ENCODE measurements around the gene HPS3. TPM values are rescaled to one million over a fixed set of nuclear protein-coding genes. Genes with fewer than 3 reads are reported as not detected.
"Not testable (repeated sequence)": the region's sequence is repeated elsewhere in the genome, so short reads cannot be mapped to it uniquely, and the experiment has no call there.

The HPS3 gene
- total RNA-seq, 1 experiment from 2014 or later, result 26.7 TPM

GRCh38 chr3:149181182-149181581, 51.7 kb downstream of the HPS3 start:
- no peak for DNase-seq (ENCODE audit: low read depth)

- peak; percentile 21 for DNase-seq (ENCODE audit: low read depth)
These were observed 56.8 kb downstream of the HPS3 start for GRCh38 chr3:149186219-149186618.

DNA sequence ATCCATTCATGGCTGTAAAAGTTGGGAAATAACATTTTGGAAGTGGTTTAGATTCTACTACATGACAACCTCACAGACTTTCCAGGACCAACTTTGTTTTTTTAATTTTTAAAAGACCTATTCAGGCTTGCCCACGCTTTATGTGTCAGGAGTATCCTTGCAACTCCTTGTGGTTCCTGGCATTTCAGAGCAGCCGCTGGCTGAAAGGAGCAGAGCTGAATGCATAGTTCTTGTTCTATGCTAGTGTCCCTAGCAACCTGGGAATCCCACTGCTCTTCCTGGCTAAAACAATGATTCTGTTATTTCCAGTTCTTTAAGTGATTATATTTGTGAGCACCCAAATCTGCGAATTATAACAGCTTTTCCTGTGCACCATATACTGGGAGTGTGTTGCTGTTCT, 57.3 kb downstream of the HPS3 start:
- no peak for DNase-seq (ENCODE audit: low read depth)

DNA sequence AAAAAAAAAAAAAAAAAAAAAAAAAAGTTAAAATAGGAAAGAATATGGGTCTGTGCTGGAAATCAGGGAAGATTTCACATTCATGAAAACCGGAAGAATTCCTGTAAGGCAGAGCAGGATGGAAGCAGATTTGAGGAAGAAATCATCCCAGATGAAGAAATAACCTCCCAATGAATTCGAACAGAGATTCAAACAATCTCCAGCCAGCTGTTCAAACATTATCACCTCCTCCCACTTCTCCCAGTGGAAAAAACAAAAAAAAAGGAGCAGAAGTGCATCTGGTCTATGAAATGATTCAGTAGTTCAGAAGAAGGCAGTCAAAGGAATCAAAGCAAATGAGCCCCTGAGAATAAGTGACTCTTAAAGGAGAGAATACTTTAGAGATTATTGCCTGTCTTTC, 59.1 kb downstream of the HPS3 start:
- no peak for DNase-seq (ENCODE audit: low read depth)

DNA sequence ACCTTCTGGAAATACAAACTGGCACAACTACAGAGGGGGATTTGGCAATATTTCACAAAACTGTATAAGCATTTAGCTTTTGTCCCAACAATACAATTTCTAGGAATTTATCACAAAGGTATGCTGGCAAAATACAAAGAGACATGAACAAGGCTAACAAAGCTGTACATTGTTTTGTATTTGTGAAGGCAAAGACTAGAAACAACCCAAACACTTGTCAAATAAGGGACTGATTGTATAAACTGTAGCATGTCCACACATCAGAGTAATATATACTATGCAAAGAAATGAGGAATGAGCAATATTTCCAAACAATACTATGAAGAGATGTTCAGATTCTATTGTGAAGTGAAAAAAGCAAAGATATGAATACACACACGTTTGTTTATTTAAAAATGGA, 65.8 kb downstream of the HPS3 start:
- no peak for DNase-seq (ENCODE audit: low read depth)

DNA sequence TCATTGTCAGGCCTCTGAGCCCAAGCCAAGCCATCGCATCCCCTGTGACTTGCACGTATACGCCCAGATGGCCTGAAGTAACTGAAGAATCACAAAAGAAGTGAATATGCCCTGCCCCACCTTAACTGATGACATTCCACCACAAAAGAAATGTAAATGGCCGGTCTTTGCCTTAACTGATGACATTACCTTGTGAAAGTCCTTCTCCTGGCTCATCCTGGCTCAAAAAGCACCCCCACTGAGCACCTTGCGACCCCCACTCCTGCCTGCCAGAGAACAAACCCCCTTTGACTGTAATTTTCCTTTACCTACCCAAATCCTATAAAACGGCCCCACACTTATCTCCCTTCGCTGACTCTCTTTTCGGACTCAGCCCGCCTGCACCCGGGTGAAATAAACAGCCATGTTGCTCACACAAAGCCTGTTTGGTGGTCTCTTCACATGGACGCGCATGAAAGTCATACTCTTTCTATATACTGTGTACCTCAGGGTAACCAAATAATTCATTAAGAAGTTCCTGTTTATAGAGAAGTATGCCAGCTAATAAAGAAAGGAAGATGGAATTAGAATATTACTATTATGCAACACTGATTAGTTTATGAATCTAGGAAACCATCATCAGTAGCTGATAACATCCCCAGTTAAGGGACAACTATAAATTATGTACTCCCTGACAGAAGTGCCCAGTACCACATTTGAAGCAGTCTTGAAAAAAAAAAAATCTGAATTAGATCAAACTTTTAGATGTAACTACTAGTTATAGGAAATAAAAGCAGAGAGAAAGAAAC, 67.6 kb downstream of the HPS3 start:
- not testable (repeated sequence) for DNase-seq (ENCODE audit: low read depth)

GRCh38 chr3:149197669-149198068, 68.2 kb downstream of the HPS3 start:
- no peak for DNase-seq (ENCODE audit: low read depth)

DNA sequence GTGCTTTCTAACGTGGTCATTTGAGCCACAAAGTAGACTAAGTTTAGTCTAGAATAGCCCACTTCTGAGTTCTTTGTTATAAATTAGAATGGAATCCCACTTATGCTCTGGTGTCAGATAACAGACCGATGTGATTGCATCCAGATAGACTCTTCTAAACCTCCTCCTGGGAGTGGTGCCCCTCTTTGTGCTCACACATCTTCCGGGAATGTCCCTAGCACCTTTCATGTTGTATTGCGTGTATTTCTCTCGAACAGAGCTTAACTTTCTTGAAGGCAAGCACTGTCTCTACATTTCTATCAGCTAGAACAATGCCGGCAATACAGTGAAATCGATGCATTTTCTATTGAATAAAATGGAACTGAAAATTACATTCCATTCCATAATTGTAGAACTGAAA, 69.2 kb downstream of the HPS3 start:
- DNase-seq (ENCODE audit: low read depth), result peak; percentile 37

GRCh38 chr3:149199474-149199873, 70.0 kb downstream of the HPS3 start:
- no peak for DNase-seq (ENCODE audit: low read depth)

GRCh38 chr3:149203758-149204157, 74.3 kb downstream of the HPS3 start:
- DNase-seq (ENCODE audit: low read depth), result no peak

- no peak for DNase-seq (ENCODE audit: low read depth)
These were observed 75.1 kb downstream of the HPS3 start for GRCh38 chr3:149204390-149204991.

DNA sequence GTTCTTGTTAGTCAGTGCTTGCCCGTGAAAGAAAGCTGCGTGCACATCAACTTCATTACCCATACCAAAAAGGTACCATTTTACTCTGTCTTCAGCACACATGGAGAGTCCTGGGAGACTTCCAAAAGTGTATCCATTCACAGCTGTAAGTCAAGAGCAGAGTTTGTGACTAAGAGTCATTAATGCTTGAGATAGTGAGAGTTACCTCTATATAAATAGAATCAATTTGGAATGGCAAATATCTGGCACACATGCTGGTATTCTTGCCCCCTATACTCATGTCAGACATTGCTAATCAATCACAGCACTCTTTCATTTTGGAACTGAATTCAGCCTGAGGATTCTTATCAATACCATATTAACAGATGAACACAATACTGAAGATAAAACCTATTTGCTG, 78.0 kb downstream of the HPS3 start:
- DNase-seq (ENCODE audit: low read depth), result no peak

DNA sequence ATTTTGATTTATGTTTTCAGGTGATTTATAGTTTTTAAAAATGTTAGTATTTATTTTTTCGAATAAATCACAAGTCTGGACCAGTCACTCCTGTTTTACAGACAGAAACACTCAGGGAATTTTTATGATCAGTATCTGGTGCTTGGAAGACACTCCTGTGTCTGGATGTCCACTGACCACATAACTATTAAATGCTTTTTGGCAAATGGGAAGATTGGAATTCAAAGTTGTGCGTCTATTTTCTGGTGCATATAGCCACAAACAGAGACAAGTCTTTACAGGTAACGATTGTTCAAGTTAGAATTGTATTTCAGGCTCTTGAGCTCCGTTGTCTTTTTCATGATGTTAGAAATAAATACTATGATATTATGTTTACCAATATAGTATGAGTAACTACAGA, 80.0 kb downstream of the HPS3 start:
- DNase-seq (ENCODE audit: low read depth), result no peak

DNA sequence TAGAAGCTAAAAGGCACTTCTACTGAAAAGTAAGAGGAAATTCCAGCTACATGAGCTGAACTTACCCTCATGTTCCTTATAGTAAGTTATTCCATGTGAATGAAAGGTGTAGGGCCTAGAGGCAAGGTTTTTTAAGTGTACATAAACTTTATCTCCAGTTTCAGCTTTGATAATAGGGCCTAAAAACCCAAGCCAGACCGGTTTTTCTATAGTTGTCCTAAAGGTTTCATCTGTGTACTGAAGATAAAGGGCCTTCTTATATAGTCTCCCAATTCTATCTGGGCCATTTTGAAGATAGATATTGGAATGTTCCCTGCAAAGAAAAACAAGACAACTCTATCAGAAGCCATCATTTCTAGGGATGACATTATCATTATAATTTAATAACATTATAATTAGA, 82.9 kb downstream of the HPS3 start:
- DNase-seq (ENCODE audit: low read depth), result no peak

- DNase-seq (ENCODE audit: low read depth), result no peak
These were observed 85.3 kb downstream of the HPS3 start for GRCh38 chr3:149214702-149215101.

GRCh38 chr3:149215515-149215914, 86.1 kb downstream of the HPS3 start:
- no peak for DNase-seq (ENCODE audit: low read depth)

- DNase-seq (ENCODE audit: low read depth), result no peak
These were observed 86.9 kb downstream of the HPS3 start for GRCh38 chr3:149216193-149216869.

- no peak for DNase-seq (ENCODE audit: low read depth)
These were observed 87.9 kb downstream of the HPS3 start for GRCh38 chr3:149217347-149217746.

DNA sequence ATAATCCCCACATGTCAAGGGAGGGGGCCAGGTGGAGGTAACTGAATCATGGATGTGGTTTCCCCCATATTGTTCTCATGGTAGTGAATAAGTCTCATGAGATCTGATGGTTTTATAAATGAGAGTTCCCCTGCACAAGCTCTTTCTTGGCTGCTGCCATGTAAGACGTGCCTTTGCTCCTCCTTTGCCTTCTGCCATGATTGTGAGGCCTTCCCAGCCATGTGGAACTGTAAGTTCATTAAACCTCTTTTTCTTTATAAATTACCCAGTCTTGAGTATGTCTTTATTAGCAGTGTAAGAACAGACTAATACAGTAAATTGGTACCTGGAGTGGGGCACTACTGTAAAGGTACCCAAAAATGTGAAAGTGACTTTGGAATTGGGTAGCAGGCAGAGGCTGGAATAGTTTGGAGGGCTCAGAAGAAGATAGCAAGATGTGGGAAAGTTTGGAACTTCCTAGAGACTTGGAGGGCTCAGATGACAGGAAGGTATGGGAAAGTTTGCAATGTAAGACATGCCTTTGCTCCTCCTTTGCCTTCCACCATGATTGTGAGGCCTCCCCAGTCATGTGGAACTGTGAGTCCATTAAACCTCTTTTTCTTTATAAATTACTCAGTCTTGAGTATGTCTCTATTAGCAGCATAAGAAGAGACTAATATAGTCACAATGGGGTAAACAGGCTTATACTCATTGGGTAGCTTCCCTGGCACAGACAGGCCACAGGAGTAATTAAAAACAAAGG, 90.1 kb downstream of the HPS3 start:
- DNase-seq (ENCODE audit: low read depth), result not testable (repeated sequence)

GRCh38 chr3:149221783-149222517, 92.5 kb downstream of the HPS3 start, which contains the start of gene CP:
Gene CP (minus strand): TSS chr3:149221829. CDS start chr3:149221792, 37 bp downstream.
- no peak for DNase-seq (ENCODE audit: low read depth)
